GM21619 (cell line): ENCODE measurements around the gene TMEM233.
"Not testable (repeated sequence)": the region's sequence is repeated elsewhere in the genome, so short reads cannot be mapped to it uniquely, and the experiment has no call there.

ENCODE experiments used
- ATAC-seq: cut with Tn5 transposase; IDR thresholded peaks from one replicate; pipeline ENCODE4 v1.9.1; 2021; ENCODE audit not compliant: unreplicated experiment

The TMEM233 gene

GRCh38 chr12:119652665-119653064 is 59.1 kb downstream of the TMEM233 start:
- no peak for ATAC-seq

GRCh38 chr12:119657001-119657400 is 63.4 kb downstream of the TMEM233 start:
- not testable (repeated sequence) for ATAC-seq

GRCh38 chr12:119658166-119658565 is 64.6 kb downstream of the TMEM233 start:
- ATAC-seq = not testable (repeated sequence)

DNA sequence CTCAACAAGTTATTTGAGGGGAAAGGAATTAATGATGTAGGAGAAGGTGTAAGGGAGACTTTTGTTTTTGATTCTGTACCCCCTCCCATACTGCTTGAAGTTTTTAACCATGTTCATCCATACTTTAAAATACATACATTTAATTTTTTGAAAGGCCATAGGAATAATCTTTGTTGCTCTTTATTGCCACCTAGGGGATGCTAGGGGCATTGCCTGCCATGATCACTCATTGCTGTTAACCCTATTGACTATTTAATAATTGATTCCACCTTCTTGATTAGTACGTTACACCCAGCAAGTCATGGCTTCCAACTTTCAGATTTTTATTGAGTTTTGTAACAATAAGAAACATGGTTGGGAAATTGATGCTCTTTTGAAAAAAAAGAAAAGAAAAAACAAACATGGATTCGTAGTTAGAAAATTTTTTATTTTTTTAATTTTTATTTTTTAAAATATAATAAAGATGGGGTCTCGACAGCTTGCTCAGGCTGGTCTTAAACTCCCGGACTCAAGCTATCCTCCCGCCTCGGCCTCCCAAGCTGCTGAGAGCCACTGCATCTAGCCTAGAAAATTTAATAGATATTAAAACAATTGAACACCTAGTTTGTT is 65.8 kb downstream of the TMEM233 start:
- peak; percentile 75 for ATAC-seq

DNA sequence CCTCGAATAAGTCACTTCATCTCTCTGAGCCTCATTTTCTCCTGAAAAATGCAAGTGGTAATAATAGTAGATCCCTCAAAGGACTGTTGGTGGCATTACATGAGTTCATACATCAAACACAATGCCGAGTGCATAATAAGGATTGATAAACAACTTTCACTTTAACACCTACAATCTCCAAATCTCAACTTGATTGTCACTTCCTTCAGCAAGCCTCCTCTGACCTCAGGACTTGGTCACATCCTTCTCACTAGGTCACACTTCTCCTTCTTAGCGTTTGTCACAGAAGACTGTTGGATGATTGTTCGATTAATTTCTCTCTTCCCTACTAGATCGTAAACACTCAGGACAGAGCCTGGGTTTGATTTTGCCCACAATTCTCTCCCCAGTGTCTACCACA is 66.5 kb downstream of the TMEM233 start:
- ATAC-seq = no peak

DNA sequence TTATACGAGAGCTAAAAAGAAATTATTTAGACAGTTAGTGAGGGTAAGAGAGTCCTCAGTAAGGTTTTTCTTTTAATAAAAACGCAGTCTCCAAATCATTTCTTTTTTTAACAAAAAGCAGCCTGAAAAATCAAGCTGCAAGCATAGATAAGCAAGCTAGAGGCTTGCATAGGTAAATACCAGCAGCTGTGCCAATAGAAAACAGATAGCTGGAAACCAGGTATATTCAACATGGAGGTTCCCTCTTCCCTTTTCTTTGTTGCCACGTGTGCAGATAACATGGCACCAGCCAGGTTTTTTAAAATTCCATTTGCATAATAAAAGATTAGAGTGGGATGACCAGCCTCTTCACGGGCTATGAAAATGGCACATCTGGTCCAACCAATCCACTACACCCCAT is 68.3 kb downstream of the TMEM233 start:
- ATAC-seq = no peak

DNA sequence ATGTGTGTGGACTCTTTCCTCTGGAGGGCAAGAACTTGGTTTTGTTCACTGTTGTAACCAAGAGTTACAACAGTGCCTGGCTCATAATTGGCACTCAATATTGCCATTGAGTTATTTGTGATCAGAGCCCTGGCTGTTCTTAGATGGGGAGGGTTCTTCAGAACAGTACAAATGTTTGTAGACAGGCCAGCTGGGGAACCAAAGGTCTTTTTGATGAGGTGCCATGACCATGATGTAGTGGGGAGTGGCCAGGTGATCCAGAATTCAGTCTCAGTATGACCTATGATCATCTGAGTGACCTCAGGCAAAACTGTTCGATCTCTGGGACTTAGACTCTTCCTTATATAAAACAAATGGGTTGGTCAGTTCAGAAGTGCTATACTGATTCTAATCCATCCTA is 71.1 kb downstream of the TMEM233 start:
- ATAC-seq = no peak

DNA sequence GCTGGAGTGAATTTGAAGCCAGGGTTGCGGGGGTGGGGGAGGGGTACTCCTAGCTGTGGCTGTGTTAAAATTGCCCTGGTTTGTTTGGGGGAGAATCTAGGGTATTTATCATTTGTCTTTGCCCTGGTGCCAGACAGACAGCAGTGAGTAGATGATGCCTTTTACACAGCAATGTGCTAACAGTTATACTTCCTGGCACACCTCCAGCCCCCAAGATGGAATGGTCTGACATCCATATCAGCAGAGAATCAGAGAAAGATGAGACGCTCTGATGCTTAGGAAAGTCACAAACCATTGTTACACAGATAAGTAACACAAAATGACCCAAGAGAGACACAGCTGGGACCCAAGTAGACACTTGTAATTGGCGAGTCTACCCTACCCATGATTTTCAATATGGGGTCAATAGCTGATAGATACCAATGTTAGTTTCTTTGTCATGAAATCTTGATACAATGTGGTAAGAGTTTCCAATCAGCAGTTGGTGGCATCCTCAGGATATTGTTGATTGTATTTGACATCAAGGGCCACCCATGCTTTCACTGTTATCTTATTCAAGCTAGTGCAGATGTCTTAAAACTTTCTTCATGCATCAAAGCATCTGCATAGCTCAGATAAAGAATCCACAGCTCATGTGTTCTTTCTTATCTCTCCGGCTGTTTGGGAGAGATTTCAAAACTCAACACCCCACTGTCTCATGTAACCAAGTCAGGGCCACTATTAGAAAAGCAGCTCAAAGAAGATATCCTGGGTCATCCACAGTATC is 71.8 kb downstream of the TMEM233 start:
- no peak for ATAC-seq

GRCh38 chr12:119666226-119666795 is 72.7 kb downstream of the TMEM233 start:
- ATAC-seq = no peak

GRCh38 chr12:119666900-119667576 is 73.5 kb downstream of the TMEM233 start:
- peak; percentile 11 for ATAC-seq

DNA sequence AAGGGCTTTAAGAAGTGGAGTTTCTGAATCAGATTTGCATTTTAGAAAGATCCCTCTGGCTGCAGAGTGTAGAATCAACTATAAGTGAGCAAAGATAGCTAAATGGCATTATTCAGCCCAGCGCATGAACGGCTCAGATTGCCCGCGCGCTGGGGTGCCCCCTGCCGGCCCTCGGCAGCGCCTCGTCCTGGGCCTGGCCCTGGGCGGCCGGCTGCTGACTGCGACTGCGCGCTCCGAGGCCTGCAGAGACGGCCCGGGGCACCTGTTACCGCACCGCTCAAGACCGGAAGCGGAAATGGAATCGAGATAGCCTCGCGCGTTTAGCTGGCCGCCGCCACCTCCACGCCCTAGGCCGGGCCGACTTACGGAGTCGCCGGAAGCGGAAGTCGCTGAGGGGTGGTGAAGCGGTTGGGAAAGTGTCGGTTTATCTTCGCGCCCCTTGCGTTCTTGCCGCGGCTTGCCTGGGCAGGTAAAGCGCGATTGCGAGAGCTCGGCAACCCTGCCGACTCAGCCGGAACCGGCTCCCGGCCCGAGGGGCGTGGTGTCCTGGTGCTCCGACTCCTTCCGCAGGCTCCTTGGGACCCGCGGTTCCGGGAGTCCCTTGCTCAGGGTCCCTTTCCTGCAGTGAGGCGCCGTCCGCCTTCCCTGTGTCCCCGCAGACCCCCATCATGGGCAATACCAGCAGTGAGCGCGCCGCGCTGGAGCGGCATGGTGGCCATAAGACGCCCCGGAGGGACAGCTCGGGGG is 74.2 kb downstream of the TMEM233 start, which contains the start of gene PRKAB1:
PRKAB1 (plus strand) TSS at position 557 of the 747 bp plus-strand sequence; CDS start at position 669, 112 bp downstream.
- peak; percentile 94 for ATAC-seq

DNA sequence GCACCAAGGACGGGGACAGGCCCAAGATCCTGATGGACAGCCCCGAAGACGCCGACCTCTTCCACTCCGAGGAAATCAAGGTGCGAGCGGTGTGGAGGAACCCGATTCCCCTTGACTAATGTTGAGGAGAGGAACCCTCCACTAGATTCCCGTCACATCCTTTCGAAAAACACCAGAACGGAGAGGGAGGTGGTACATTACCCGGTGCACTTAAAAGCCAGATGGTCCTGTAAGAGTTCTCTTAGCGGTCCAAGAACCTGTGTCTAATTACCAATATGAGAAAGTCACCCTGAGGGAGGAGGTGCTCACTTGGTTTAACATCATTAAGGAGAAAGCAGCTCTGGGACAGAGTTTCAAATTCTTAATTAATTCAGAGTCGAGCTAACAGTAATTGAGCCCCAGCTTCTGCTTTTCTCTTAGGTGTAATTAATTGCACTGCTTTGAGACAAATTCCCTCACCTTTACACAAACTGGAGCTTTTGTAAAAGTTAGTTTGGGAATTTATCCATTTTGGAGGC is 74.8 kb downstream of the TMEM233 start:
- no peak for ATAC-seq

- ATAC-seq = no peak
Observed at GRCh38 chr12:119669744-119670472, 76.3 kb downstream of the TMEM233 start.

DNA sequence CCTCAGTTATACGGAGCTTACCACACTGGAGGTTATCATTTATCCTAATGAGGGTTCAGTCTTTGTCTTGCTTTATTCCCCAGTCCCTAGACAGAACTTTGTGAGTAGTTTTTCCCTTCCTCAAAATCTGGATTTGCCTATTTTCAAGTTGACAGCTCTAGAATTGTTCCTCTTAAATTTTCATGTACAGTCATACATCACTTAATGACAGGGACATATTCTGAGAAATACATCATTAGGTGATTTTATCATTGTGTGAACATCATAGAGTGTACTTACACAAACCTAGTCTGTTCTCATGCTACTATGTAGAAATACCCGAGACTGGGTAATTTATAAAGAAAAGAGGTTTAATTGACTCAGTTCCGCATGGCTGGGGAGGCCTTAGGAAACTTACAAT is 77.5 kb downstream of the TMEM233 start:
- ATAC-seq = no peak

GRCh38 chr12:119672194-119672593 is 78.6 kb downstream of the TMEM233 start:
- ATAC-seq = no peak

DNA sequence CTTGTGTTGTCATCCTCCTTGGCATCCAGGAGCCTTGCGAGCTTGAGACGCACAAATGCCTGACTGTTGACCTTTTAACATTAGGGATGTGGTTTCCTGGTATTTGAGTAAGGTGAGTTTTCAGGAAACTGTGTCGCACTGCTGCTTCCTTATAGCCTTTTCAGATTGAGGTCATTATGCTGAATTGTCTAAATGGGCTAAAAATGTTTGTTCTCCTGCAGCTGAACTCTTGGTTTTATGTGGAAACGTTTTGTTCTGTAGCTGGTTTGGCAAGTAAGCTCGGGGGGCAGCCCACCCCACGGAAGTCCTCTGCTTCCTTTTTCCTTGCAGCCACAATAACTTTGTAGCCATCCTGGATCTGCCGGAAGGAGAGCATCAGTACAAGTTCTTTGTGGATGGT is 80.1 kb downstream of the TMEM233 start:
- ATAC-seq = no peak

GRCh38 chr12:119674560-119674959 is 81.0 kb downstream of the TMEM233 start:
- no peak for ATAC-seq

DNA sequence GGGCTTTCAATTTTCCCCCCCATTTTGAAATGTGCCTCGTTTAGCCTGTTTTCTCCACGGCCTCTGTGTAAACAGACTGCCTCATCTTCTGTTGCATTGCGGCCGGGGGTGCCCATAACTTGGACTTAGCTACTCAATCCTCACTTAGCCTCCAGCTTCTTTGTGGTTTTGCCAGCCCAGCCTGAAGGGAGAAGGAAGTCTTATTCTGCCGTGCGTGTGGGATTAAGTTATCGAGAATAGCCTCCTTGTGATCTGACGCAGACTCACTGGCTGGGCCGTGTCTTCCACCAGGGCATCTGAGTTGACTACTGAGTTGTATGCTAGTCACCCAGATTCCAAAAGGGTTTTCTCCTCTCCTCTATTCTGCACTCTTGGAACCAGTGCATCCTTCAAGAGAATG is 82.4 kb downstream of the TMEM233 start:
- no peak for ATAC-seq

DNA sequence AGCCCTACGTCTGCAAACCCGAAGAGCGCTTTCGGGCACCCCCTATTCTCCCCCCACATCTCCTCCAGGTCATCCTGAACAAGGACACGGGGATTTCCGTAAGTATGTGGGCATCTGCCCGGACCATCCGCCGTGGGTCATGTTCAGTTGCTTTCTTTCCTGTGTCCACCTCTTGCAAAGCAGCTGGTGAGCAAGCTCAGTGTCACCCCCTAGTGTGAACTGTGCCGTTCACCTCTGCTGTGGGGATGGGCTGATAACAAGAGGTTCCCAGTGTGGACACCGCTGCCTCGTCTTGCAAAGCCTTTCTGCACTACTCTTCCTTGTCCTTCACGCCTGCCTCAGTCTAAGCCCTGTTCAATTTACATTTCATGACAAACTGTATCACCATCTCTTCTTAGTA is 83.0 kb downstream of the TMEM233 start:
- ATAC-seq = no peak

- ATAC-seq = no peak
Observed at GRCh38 chr12:119678459-119678858, 84.9 kb downstream of the TMEM233 start.
